K562 (cell line): Measurements from ENCODE around the gene AGRP. TPM values are rescaled to one million over a fixed set of nuclear protein-coding genes. Genes with fewer than 3 reads are reported as not detected.

Source experiments
- ASH1L ChIP-seq: fragments of 450-650 bp; IDR thresholded peaks from 2 replicates; pipeline ENCODE4 v1.6.1; 2018; ENCODE audit warnings: borderline replicate concordance, mild to moderate bottlenecking, low read depth; ENCODE audit not compliant: partially characterized antibody
- CGGBP1 ChIP-seq: fragments of 250-450 bp; sonication (Bioruptor Pico); IDR thresholded peaks from 2 replicates; pipeline ENCODE4 v1.9.0; 2021; ENCODE audit warnings: mild to moderate bottlenecking
- FOXP4 ChIP-seq: sonication (generic); formaldehyde crosslinking; IDR thresholded peaks from 2 replicates; pipeline ENCODE4 v1.8.0; 2022; ENCODE audit warnings: mild to moderate bottlenecking, missing genetic modification reagents, borderline replicate concordance
- GATAD2B ChIP-seq: fragments of 450-650 bp; IDR thresholded peaks from 2 replicates; pipeline ENCODE4 v1.6.1; 2017; ENCODE audit warnings: mild to moderate bottlenecking, borderline replicate concordance
- HSF4 ChIP-seq: fragments of 250-450 bp; sonication (Bioruptor Pico); IDR thresholded peaks from 2 replicates; pipeline ENCODE4 v2.1.2; 2022; ENCODE audit warnings: mild to moderate bottlenecking, moderate library complexity, borderline replicate concordance
- JUNB ChIP-seq: fragments of 450-650 bp; formaldehyde crosslinking; conservative IDR thresholded peaks from 2 replicates; pipeline ENCODE4 v1.4.0; 2020; ENCODE audit warnings: mild to moderate bottlenecking
- KLF1 ChIP-seq: fragments of 450-650 bp; IDR thresholded peaks from 2 replicates; pipeline ENCODE4 v1.6.1; 2016; ENCODE audit warnings: missing genetic modification characterization, missing compliant biosample characterization
- KLF13 ChIP-seq: fragments of 450-650 bp; IDR thresholded peaks from 2 replicates; pipeline ENCODE4 v1.6.1; 2016; ENCODE audit warnings: missing genetic modification characterization, low read depth, mild to moderate bottlenecking, missing compliant biosample characterization, moderate library complexity, borderline replicate concordance
- MAFK ChIP-seq: IDR thresholded peaks from 2 replicates; pipeline ENCODE4 v1.6.1; 2011; ENCODE audit warnings: low read length, improper control_type of control experiment
- MTA2 ChIP-seq: fragments of 450-650 bp; IDR thresholded peaks from 2 replicates; pipeline ENCODE4 v1.6.1; 2016; ENCODE audit warnings: low read depth
- NKRF ChIP-seq: fragments of 450-650 bp; IDR thresholded peaks from 2 replicates; pipeline ENCODE4 v1.6.1; 2016; ENCODE audit warnings: borderline replicate concordance
- NUFIP1 ChIP-seq: fragments of 450-650 bp; IDR thresholded peaks from 2 replicates; pipeline ENCODE4 v1.6.1; 2018; ENCODE audit not compliant: partially characterized antibody
- PHTF2 ChIP-seq: fragments of 250-450 bp; sonication (Bioruptor Pico); IDR thresholded peaks from 2 replicates; pipeline ENCODE4 v1.5.0; 2021; ENCODE audit warnings: mild to moderate bottlenecking
- SAP30 ChIP-seq: fragments of 200-600 bp; sonication (generic); IDR thresholded peaks from 2 replicates; pipeline ENCODE4 v1.6.1; 2012; ENCODE audit warnings: borderline replicate concordance, low read depth, mild to moderate bottlenecking, moderate library complexity, low read length, control low read depth, inconsistent platforms; ENCODE audit not compliant: insufficient read depth, poor library complexity, severe bottlenecking
- SIN3B ChIP-seq: fragments of 450-650 bp; IDR thresholded peaks from 2 replicates; pipeline ENCODE4 v1.6.1; 2017; ENCODE audit warnings: low read depth, mild to moderate bottlenecking, moderate library complexity
- TFE3 ChIP-seq: fragments of 450-650 bp; formaldehyde crosslinking; IDR thresholded peaks from 2 replicates; pipeline ENCODE4 v1.4.0; 2020; ENCODE audit warnings: mild to moderate bottlenecking, mixed read lengths
- ZBED1 ChIP-seq: IDR thresholded peaks from 2 replicates; pipeline ENCODE4 v1.6.1; 2014
- ZBTB49 ChIP-seq: sonication (generic); formaldehyde crosslinking; IDR thresholded peaks from 2 replicates; pipeline ENCODE4 v1.8.0; 2022; ENCODE audit warnings: missing genetic modification reagents, mild to moderate bottlenecking, borderline replicate concordance
- ZNF239 ChIP-seq: fragments of 250-450 bp; sonication (Bioruptor Pico); IDR thresholded peaks from 2 replicates; pipeline ENCODE4 v1.4.0; 2020; ENCODE audit warnings: mild to moderate bottlenecking
- ZNF316 ChIP-seq: fragments of 450-650 bp; IDR thresholded peaks from 2 replicates; pipeline ENCODE4 v1.6.1; 2016
- ZNF830 ChIP-seq: fragments of 250-450 bp; sonication (Bioruptor Pico); IDR thresholded peaks from 2 replicates; pipeline ENCODE4 v1.5.0; 2021; ENCODE audit warnings: mild to moderate bottlenecking
- polyA plus RNA-seq, 8 experiments: library from polyadenylated mRNA; depleted of rRNA in 4 of 8; stranded (reverse) in 5 of 8; unstranded in 3 of 8; fragments of >200 nt; fragmentation: Nextera tagmentation in 2 of 8; fragmentation: Illumina TruSeq in 1 of 8; extraction: Ambion mirVana in 2 of 8; extraction: Trizol in 1 of 8; gene quantifications; 2 replicates each; pipeline versions ENCODE4 v1.2.1 to v1.2.3, GENCODE V29; 2011 to 2014; ENCODE audit warnings: inconsistent platforms in 1 of 8, missing spikeins in 1 of 8
- total RNA-seq, 7 experiments: library from RNA; depleted of rRNA in 6 of 7; stranded (reverse); fragments of >200 nt in 6 of 7; fragmentation: Illumina TruSeq in 2 of 7; extraction: Trizol in 2 of 7; gene quantifications; 2 replicates each; pipeline versions ENCODE4 v1.2.1 to v1.2.3, GENCODE V29; 2011 to 2021; ENCODE audit warnings: low replicate concordance in 1 of 7

The AGRP gene
- total and polyA plus RNA-seq, 9 of the 15 experiments (the other 6 are each of a cell fraction or from before 2014, with no cell fraction given) = not detected

GRCh38 chr16:67481561-67482232, 1.6 kb downstream of the AGRP start (continued):
- no peak for TF ChIP-seq ZNF239 (CRISPR knock-in tag)
- no peak for TF ChIP-seq CGGBP1 (CRISPR knock-in tag)
- no peak for TF ChIP-seq SIN3B
- TF ChIP-seq MAFK = no peak
- TF ChIP-seq ZNF316 = no peak
- no peak for TF ChIP-seq NKRF
- TF ChIP-seq SAP30 = no peak
- no peak for TF ChIP-seq MTA2
- peak; percentile 51; the same call in 1 of the 2 replicates for TF ChIP-seq FOXP4 (CRISPR knock-in tag)
- no peak for TF ChIP-seq ASH1L
- no peak for TF ChIP-seq JUNB
- no peak for TF ChIP-seq ZNF830 (CRISPR knock-in tag)
- TF ChIP-seq GATAD2B = peak; percentile 61; the same call in 1 of the 2 replicates
- no peak; the same call in 1 of the 2 replicates for TF ChIP-seq ZBED1
- no peak for TF ChIP-seq ZBTB49 (CRISPR knock-in tag)
- TF ChIP-seq NUFIP1 = no peak
- TF ChIP-seq PHTF2 = no peak
- TF ChIP-seq KLF13 (tag) = no peak
- TF ChIP-seq TFE3 = no peak
- TF ChIP-seq KLF1 (tag) = no peak
- TF ChIP-seq HSF4 (CRISPR knock-in tag) = no peak
